AG09309 (cell line): ENCODE results near the gene SCYL3.
"Not testable (repeated sequence)": the region's sequence is repeated elsewhere in the genome, so short reads cannot be mapped to it uniquely, and the experiment has no call there.

Experiments
- DNase-seq: peaks from one replicate; pipeline ENCODE4 v3.0.0-alpha.2; 2010; ENCODE audit warnings: low read depth
- H3K4me3 ChIP-seq: 2 replicates; pipeline ENCODE4 v1.5.1; 2011; ENCODE audit warnings: mild to moderate bottlenecking, low read depth, low read length, moderate library complexity; ENCODE audit not compliant: control insufficient read depth
- TF ChIP-seq, protein P1 (sequence below): IDR thresholded peaks from 2 replicates; pipeline ENCODE4 v1.5.1; 2011; ENCODE audit warnings: mild to moderate bottlenecking, low read depth, low read length, inconsistent platforms; ENCODE audit not compliant: insufficient read depth, control insufficient read depth; ENCODE audit errors: missing control alignments

Gene SCYL3

DNA sequence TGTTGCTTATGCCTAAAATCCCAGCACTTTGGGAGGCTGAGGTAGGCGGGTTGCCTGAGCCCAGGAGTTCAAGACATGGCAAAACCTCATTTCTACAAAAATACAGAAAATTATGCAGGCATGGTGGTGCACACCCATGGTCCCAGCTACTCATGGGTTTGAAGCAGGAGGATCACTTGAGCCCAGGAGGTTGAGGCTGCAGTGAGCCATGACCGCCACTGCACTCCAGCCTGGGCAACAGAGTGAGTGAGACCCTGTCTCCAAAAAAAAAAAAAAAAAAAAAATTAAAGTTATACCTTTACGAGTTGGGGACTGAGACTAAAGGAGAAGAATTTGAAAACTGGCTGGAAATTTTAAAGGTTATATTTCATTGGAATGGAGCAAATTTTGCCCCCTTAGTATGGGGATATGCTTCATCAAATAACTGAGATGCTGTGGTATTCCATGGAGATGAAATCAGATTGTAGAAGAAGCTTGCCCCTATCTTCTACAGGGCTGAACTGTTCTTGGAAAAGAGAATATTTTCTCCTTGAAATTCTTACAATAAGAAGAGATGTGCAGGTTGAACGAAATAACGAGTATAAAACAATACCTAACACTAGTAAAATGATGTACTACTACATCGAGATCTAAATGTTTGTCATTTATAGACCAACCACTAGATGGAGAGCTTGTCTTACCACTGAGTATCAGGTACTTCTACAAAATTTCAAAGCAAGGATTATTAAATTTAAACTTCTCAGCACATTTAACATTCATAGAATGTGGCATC is 34.9 kb upstream of the SCYL3 start:
- no peak overlapping the region for H3K4me3 ChIP-seq
- TF ChIP-seq, protein P1, sequence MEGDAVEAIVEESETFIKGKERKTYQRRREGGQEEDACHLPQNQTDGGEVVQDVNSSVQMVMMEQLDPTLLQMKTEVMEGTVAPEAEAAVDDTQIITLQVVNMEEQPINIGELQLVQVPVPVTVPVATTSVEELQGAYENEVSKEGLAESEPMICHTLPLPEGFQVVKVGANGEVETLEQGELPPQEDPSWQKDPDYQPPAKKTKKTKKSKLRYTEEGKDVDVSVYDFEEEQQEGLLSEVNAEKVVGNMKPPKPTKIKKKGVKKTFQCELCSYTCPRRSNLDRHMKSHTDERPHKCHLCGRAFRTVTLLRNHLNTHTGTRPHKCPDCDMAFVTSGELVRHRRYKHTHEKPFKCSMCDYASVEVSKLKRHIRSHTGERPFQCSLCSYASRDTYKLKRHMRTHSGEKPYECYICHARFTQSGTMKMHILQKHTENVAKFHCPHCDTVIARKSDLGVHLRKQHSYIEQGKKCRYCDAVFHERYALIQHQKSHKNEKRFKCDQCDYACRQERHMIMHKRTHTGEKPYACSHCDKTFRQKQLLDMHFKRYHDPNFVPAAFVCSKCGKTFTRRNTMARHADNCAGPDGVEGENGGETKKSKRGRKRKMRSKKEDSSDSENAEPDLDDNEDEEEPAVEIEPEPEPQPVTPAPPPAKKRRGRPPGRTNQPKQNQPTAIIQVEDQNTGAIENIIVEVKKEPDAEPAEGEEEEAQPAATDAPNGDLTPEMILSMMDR, result peak; percentile 50
- DNase-seq, result no peak

DNA sequence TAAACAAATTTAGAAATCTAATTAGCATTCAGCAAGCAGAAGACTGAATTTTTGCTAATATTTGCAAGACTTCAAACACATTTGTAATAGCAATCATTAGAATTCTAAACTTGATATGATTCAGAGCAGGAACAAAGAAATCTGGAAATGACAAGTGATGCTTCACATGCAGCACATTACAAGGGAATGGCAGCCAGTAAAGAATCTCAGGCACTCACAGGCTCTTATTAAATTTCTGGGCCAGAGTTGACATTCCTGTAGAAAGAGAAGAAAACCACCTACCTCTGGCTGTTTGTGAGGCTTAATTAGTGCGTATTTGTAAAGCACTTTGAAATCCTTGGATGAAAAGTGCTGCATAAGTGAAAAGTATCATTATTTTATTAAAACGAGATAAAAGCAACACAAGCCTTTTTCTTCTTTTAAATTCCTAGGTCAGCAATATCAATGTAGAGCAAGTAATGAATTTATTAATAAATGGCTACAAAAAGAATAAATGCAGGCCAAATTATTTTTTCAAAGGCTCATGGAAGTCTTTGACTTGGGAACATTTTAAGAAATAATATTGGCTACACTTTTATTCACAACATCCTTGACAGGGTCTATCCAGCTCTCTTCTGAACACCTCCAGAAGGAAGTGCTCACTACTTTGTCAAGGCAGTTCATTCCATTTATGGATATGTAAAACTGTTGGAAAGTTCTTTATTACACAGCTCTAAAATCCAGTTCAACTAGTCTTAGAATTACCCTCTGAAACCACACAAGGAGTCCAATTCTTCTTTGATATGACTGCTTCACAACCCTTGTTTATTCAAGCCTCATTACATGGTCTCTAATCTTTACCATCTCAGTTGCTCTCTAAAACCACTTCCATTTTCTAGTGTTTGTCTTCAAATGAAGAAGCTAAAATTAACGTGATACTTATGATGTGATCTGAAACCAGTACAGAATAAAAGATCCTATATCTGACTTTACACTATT is 32.1 kb upstream of the SCYL3 start:
- DNase-seq, result no peak

DNA sequence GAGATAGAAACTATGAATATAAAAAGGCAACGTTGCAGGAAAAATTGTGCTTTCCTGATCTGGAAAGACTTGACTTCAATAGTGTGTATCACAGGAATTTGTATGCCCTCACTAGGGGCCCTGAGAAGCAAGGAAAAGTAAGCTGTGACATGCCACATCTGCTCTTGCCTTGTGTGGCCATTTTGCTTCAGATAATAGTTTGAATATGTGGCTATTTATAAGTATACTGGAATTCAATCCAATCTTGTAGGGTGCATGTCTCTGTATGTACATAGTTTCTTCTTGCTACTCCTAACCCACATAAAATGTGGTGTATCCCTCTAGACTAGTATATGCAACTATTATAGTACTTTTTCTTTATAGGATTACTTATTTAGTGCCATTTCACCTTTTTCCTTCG is 31.1 kb upstream of the SCYL3 start:
- DNase-seq, result no peak
- TF ChIP-seq, protein P1, result no peak
- H3K4me3 ChIP-seq, result no peak overlapping the region

More for the DNA sequence above, 32.1 kb upstream of the SCYL3 start:
- no peak overlapping the region for H3K4me3 ChIP-seq
- TF ChIP-seq, protein P1, result no peak

DNA sequence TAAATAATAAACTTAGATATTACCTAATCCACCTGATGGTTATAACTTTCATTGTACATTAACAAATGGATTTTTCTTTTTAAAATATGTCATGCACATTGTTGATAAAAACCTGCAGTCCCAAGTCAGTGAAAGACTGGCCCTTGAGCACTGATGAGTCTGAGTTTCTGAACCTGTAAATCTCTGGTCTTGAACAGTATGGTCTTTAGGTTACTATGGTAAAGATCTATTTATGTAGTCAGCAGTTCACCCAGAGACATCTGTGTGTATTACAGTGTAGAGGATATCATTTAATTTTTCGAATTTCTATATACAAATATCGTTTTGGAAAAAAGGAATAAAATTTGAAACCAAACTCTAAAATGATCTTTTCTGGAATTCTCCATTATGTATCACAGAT is 30.4 kb upstream of the SCYL3 start:
- TF ChIP-seq, protein P1, result no peak
- no peak overlapping the region for H3K4me3 ChIP-seq
- no peak for DNase-seq

DNA sequence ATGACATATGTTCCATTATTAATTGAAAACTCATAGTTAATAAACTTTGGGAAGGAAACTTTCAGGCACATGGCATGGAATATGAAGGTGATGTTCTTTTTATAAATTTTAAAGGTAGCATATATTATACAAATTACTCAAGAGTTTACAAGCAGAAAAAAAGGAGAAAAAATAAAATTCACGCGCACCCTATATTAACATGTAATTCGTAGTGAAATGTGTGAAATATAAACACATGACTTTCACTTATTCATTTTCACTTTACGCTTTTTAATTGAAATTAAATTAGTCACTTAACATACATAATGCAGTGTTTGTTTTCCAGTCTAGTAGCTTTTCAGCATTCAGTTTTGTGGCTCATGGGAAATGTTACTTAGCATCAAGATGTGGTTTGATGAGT is 27.4 kb upstream of the SCYL3 start:
- TF ChIP-seq, protein P1, result no peak
- DNase-seq, result no peak
- H3K4me3 ChIP-seq, result no peak overlapping the region

DNA sequence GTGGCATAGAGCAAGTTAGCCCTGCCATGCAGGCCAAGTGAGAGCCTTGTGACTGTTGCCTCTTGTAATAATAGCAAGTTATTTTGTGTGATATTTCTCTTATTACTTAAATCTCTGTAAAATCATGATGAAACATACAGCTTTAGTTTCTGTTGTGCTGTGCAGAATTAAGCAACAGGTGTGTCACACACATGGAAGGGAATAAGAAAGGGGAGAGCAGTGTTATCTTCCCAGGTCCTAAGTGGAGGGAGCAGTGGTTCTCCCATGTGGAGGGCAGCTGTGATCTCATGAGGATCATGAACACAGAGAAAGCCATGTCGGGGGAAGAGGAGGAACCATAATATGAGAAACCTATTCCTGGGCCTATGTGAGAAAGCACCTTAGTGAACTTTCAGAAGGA is 25.2 kb upstream of the SCYL3 start:
- no peak overlapping the region for H3K4me3 ChIP-seq
- DNase-seq, result no peak
- TF ChIP-seq, protein P1, result no peak

DNA sequence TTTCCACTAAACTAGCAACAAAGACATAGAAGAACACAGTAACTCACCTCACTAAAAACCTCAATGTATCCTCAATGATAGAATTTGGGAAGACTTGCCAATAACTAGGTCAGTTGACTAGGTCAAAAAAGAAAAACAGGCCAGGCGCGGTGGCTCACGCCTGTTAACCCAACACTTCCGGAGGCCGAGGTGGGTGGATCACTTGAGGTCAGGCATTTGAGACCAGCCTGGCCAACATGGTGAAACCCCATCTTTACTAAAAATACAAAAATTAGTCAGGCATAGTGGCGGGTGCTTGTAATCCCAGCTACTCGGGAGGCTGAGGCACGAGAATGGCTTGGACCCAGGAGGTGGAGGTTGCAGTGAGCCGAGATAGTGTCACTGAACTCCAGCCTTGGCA is 24.5 kb upstream of the SCYL3 start:
- H3K4me3 ChIP-seq, DNase-seq: not testable (repeated sequence)
